Measurements from ENCODE around the gene AMBRA1. TPM values are rescaled to one million over a fixed set of nuclear protein-coding genes. Genes with fewer than 3 reads are reported as not detected.

The AMBRA1 gene
- polyA plus RNA-seq, 3 donors from 2014 or later, result 5.3 to 12.8 (median 7.4) TPM

- Mint-ChIP-seq H3K9me3 (peaks cover 0 to 2% (median 0%) of the 10 kb centered on the region in 6 donors), H3K27me3 (ENCODE audit: low read depth in 3 of 3) (peaks cover 0 to 3% (median 3%) of the 10 kb centered on the region in 3 donors), H3K36me3 (peaks cover 0 to 9% (median 4%) of the 10 kb centered on the region in 3 donors), H3K4me3 (no peak overlapping the region), H3K4me1 (peaks cover 29 to 55% of the 10 kb centered on the region in 2 donors), H3K27ac (no peak overlapping the region)
- no peak for DNase-seq
Measured at GRCh38 chr11:46582588-46582987, 11.2 kb downstream of the AMBRA1 start.

GRCh38 chr11:46577058-46577457, 16.8 kb downstream of the AMBRA1 start:
- Mint-ChIP-seq H3K4me3 (no peak overlapping the region), H3K4me1 (peaks cover 33 to 63% of the 10 kb centered on the region in 2 donors), H3K27me3 (ENCODE audit: low read depth in 3 of 3) (no peaks in the 10 kb centered on the region)

GRCh38 chr11:46574656-46575055, 19.2 kb downstream of the AMBRA1 start:
- peaks cover 38 to 62% of the 10 kb centered on the region in 2 donors for H3K4me1 Mint-ChIP-seq
- H3K4me3 Mint-ChIP-seq, result no peak overlapping the region
- H3K27ac Mint-ChIP-seq, result peak overlapping the region in 3 of 6 donors; percentile 25 to 48 (median 46)

More at GRCh38 chr11:46577058-46577457, 16.8 kb downstream of the AMBRA1 start:
- Mint-ChIP-seq H3K9me3 (no peaks in the 10 kb centered on the region), H3K36me3 (peaks cover 0 to 17% (median 4%) of the 10 kb centered on the region in 3 donors), H3K27ac (no peak overlapping the region)
- no peak for DNase-seq

GRCh38 chr11:46570790-46571398, 22.9 kb downstream of the AMBRA1 start:
- H3K27ac Mint-ChIP-seq, result peak overlapping the region in 5 of 6 donors; percentile 8 to 43 (median 12)
- peak overlapping the region in 4 of 5 donors; percentile 19 to 49 (median 39) for H3K4me3 Mint-ChIP-seq
- peak in 1 of 3 donors; percentile 8 for DNase-seq
- H3K9me3 Mint-ChIP-seq, result no peaks in the 10 kb centered on the region
- H3K36me3 Mint-ChIP-seq, result peaks cover 0 to 11% (median 4%) of the 10 kb centered on the region in 3 donors
- no peaks in the 10 kb centered on the region for H3K27me3 Mint-ChIP-seq (ENCODE audit: low read depth in 3 of 3)
- peaks cover 30 to 38% of the 10 kb centered on the region in 2 donors for H3K4me1 Mint-ChIP-seq

More at GRCh38 chr11:46574656-46575055, 19.2 kb downstream of the AMBRA1 start:
- peaks cover 0 to 12% (median 4%) of the 10 kb centered on the region in 3 donors for H3K36me3 Mint-ChIP-seq
- no peak for DNase-seq
- no peaks in the 10 kb centered on the region for H3K27me3 Mint-ChIP-seq (ENCODE audit: low read depth in 3 of 3)
- H3K9me3 Mint-ChIP-seq, result no peaks in the 10 kb centered on the region

- no peak for DNase-seq
- Mint-ChIP-seq H3K4me3 (no peak overlapping the region), H3K36me3 (no peaks in the 10 kb centered on the region), H3K4me1 (peaks cover 18 to 28% of the 10 kb centered on the region in 2 donors), H3K27ac (no peak overlapping the region), H3K27me3 (ENCODE audit: low read depth in 3 of 3) (no peaks in the 10 kb centered on the region), H3K9me3 (no peaks in the 10 kb centered on the region)
Measured at GRCh38 chr11:46565232-46565840, 28.5 kb downstream of the AMBRA1 start.

- no peak for DNase-seq
- H3K27me3 Mint-ChIP-seq (ENCODE audit: low read depth in 3 of 3), result no peaks in the 10 kb centered on the region
Measured at GRCh38 chr11:46564459-46564858, 29.4 kb downstream of the AMBRA1 start.

GRCh38 chr11:46562527-46562926, 31.3 kb downstream of the AMBRA1 start:
- Mint-ChIP-seq H3K4me3 (no peak overlapping the region), H3K36me3 (no peaks in the 10 kb centered on the region), H3K27me3 (ENCODE audit: low read depth in 3 of 3) (no peaks in the 10 kb centered on the region), H3K27ac (peak overlapping the region in 5 of 6 donors; percentile 7 to 31 (median 19)), H3K9me3 (no peaks in the 10 kb centered on the region), H3K4me1 (peaks cover 34 to 44% of the 10 kb centered on the region in 2 donors)
- DNase-seq, result no peak

More at GRCh38 chr11:46564459-46564858, 29.4 kb downstream of the AMBRA1 start:
- Mint-ChIP-seq H3K36me3 (no peaks in the 10 kb centered on the region), H3K9me3 (no peaks in the 10 kb centered on the region), H3K27ac (no peak overlapping the region), H3K4me3 (no peak overlapping the region), H3K4me1 (peaks cover 25 to 34% of the 10 kb centered on the region in 2 donors)

GRCh38 chr11:46560300-46560991, 33.4 kb downstream of the AMBRA1 start:
- peak; percentile 12 to 32 (median 31) for DNase-seq
- Mint-ChIP-seq H3K36me3 (no peaks in the 10 kb centered on the region), H3K27me3 (ENCODE audit: low read depth in 3 of 3) (no peaks in the 10 kb centered on the region), H3K9me3 (no peaks in the 10 kb centered on the region), H3K4me3 (peak overlapping the region; percentile 85 to 91 (median 88)), H3K27ac (peak overlapping the region; percentile 80 to 99 (median 93)), H3K4me1 (peaks cover 39 to 57% of the 10 kb centered on the region in 2 donors)

GRCh38 chr11:46559815-46560214, 34.0 kb downstream of the AMBRA1 start:
- Mint-ChIP-seq H3K27me3 (ENCODE audit: low read depth in 3 of 3) (no peaks in the 10 kb centered on the region), H3K4me1 (peaks cover 44 to 63% of the 10 kb centered on the region in 2 donors), H3K9me3 (no peaks in the 10 kb centered on the region), H3K27ac (peak overlapping the region; percentile 80 to 99 (median 93)), H3K4me3 (peak overlapping the region; percentile 85 to 91 (median 88)), H3K36me3 (no peaks in the 10 kb centered on the region)
- peak in 1 of 3 donors; percentile 4 for DNase-seq

GRCh38 chr11:46557684-46558151, 36.1 kb downstream of the AMBRA1 start:
- Mint-ChIP-seq H3K27me3 (ENCODE audit: low read depth in 3 of 3) (no peaks in the 10 kb centered on the region), H3K27ac (peak overlapping the region in 2 of 6 donors; percentile 15 to 51), H3K4me1 (peaks cover 55 to 80% of the 10 kb centered on the region in 2 donors), H3K4me3 (peak overlapping the region in 1 of 5 donors; percentile 26), H3K36me3 (no peaks in the 10 kb centered on the region), H3K9me3 (no peaks in the 10 kb centered on the region)
- no peak for DNase-seq

GRCh38 chr11:46555267-46556054, 38.4 kb downstream of the AMBRA1 start:
- Mint-ChIP-seq H3K27me3 (ENCODE audit: low read depth in 3 of 3) (no peaks in the 10 kb centered on the region), H3K4me1 (peaks cover 46 to 64% of the 10 kb centered on the region in 2 donors), H3K27ac (peak overlapping the region in 4 of 6 donors; percentile 1 to 49 (median 37)), H3K36me3 (no peaks in the 10 kb centered on the region), H3K4me3 (no peak overlapping the region), H3K9me3 (no peaks in the 10 kb centered on the region)
- no peak for DNase-seq

- peaks cover 39 to 61% of the 10 kb centered on the region in 2 donors for H3K4me1 Mint-ChIP-seq
Measured at GRCh38 chr11:46554213-46555147, 39.3 kb downstream of the AMBRA1 start.

More at GRCh38 chr11:46554213-46555147, 39.3 kb downstream of the AMBRA1 start:
- H3K4me3 Mint-ChIP-seq, result no peak overlapping the region
- DNase-seq, result no peak
- no peaks in the 10 kb centered on the region for H3K36me3 Mint-ChIP-seq
- no peaks in the 10 kb centered on the region for H3K9me3 Mint-ChIP-seq
- no peaks in the 10 kb centered on the region for H3K27me3 Mint-ChIP-seq (ENCODE audit: low read depth in 3 of 3)
- H3K27ac Mint-ChIP-seq, result peak overlapping the region in 4 of 6 donors; percentile 37 to 72 (median 66)

Data from immature natural killer cell (primary cell).